Esophagus squamous epithelium (tissue), 5 donors: ENCODE measurements around the gene KANSL1L. TPM values are rescaled to one million over a fixed set of nuclear protein-coding genes. Genes with fewer than 3 reads are reported as not detected.

Experiments
- DNase-seq: peaks from one replicate; lab custom pipeline; 2025; lab: John Stamatoyannopoulos, UW
- H3K27ac ChIP-seq, 4 donors: fragments of 200-600 bp; sonication (generic); one replicate each; pipeline ENCODE4 v1.5.1; 2016 to 2019; ENCODE audit warnings: mild to moderate bottlenecking in 1 of 4
- H3K27me3 ChIP-seq, 4 donors: fragments of 200-600 bp; sonication (generic); 1 replicate in 3 of 4; 2 replicates in 1 of 4; pipeline versions ENCODE4 v1.5.1 to v1.6.0; 2017 to 2021; ENCODE audit warnings: antibody characterized with exemption in 1 of 4
- H3K36me3 ChIP-seq, 3 donors: fragments of 200-600 bp; sonication (generic); one replicate each; pipeline ENCODE4 v1.5.1; 2016 to 2019
- H3K4me1 ChIP-seq, 3 donors: fragments of 200-600 bp; sonication (generic); one replicate each; pipeline ENCODE4 v1.5.1; 2017 to 2019
- H3K4me3 ChIP-seq, 4 donors: fragments of 200-600 bp; sonication (generic); 1 replicate in 3 of 4; 2 replicates in 1 of 4; pipeline ENCODE4 v1.5.1; 2016 to 2019; ENCODE audit warnings: mild to moderate bottlenecking in 2 of 4, moderate library complexity in 1 of 4
- H3K9me3 ChIP-seq, 3 donors: fragments of 200-600 bp; sonication (generic); one replicate each; pipeline ENCODE4 v1.5.1; 2016 to 2019
- POLR2A ChIP-seq, 4 donors: fragments of 450-650 bp; IDR thresholded peaks; one replicate each; pipeline ENCODE4 v1.6.1; 2017; ENCODE audit warnings: antibody characterized with exemption in 4 of 4, mild to moderate bottlenecking in 4 of 4, moderate library complexity in 3 of 4
- WGBS, 2 donors: methylation state at CpG; one replicate each; pipeline ENCODE4 v1.1.5; 2018; 5-methylcytosine and 5-hydroxymethylcytosine counted together
- intact Hi-C: fragments of 100-400 bp; cut with DNase I; formaldehyde crosslinking; loops from one replicate; pipeline ENCODE4 v1.15.0; 2022
- total RNA-seq, 4 donors: library from RNA; depleted of rRNA; stranded (reverse); fragments of >200 nt; gene quantifications; one replicate each; pipeline ENCODE4 v1.1.0, GENCODE V29; 2016
- TF ChIP-seq, protein P1 (sequence below), 6 experiments: fragments of 450-650 bp in 4 of 6; fragments of 200-600 bp in 2 of 6; sonication (generic) in 2 of 6; IDR thresholded peaks; one replicate each; pipeline ENCODE4 v1.5.1; 2016 to 2019; ENCODE audit warnings: antibody characterized with exemption in 6 of 6, mild to moderate bottlenecking in 4 of 6, moderate library complexity in 4 of 6
- donor health status: DM: yes; HTN: yes; CAD: no.

Gene KANSL1L
- total RNA-seq, 4 donors from 2014 or later, result 9.1 to 21.7 (median 13.6) TPM

GRCh38 chr2:210007895-210008294 is 163.3 kb downstream of the KANSL1L start:
- TF ChIP-seq, protein P1, sequence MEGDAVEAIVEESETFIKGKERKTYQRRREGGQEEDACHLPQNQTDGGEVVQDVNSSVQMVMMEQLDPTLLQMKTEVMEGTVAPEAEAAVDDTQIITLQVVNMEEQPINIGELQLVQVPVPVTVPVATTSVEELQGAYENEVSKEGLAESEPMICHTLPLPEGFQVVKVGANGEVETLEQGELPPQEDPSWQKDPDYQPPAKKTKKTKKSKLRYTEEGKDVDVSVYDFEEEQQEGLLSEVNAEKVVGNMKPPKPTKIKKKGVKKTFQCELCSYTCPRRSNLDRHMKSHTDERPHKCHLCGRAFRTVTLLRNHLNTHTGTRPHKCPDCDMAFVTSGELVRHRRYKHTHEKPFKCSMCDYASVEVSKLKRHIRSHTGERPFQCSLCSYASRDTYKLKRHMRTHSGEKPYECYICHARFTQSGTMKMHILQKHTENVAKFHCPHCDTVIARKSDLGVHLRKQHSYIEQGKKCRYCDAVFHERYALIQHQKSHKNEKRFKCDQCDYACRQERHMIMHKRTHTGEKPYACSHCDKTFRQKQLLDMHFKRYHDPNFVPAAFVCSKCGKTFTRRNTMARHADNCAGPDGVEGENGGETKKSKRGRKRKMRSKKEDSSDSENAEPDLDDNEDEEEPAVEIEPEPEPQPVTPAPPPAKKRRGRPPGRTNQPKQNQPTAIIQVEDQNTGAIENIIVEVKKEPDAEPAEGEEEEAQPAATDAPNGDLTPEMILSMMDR (IDR thresholded peaks at IDR 0.05), result no peak
- no peak for TF ChIP-seq POLR2A (IDR thresholded peaks at IDR 0.05)
- Histone ChIP-seq H3K27me3 (no peaks in the 10 kb centered on the region), H3K27ac (no peak overlapping the region), H3K4me3 (no peak overlapping the region), H3K36me3 (peaks cover 0 to 48% (median 0%) of the 10 kb centered on the region in 3 donors), H3K9me3 (no peaks in the 10 kb centered on the region), H3K4me1 (peaks cover 20 to 54% (median 24%) of the 10 kb centered on the region in 3 donors)
- intact Hi-C loops, result no loop called here
- WGBS, 2 donors, result 53 to 63% methylated on average over 2 of the region's 2 CpGs
- no peak for DNase-seq

DNA sequence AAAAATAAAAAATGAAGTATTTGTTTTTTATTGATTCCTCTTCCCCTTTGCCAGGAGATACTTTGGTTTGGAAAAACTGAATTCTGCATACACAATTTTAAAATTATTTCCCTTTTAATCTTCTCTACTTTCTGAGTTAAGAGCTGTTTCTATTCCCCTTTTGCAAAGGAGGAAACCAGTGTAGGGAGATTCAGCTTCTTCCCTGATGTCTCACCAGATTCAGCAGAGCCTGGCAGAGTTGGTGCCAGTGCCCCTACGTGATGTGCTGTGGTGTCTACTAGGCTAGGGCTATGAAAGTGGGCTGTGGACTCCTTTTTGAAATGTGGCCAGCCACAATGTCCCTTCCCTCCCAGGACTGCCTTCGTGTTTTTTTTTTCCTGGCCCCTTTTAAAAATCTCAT is 166.3 kb downstream of the KANSL1L start:
- TF ChIP-seq, protein P1 (IDR thresholded peaks at IDR 0.05), result no peak
- TF ChIP-seq POLR2A (IDR thresholded peaks at IDR 0.05), result no peak
- 70 to 78% methylated on average over 2 of the region's 2 CpGs for WGBS, 2 donors
- intact Hi-C loops, result no loop called here
- Histone ChIP-seq H3K4me1 (peaks cover 25 to 60% (median 29%) of the 10 kb centered on the region in 3 donors), H3K27ac (no peak overlapping the region), H3K4me3 (no peak overlapping the region), H3K36me3 (peaks cover 0 to 21% (median 0%) of the 10 kb centered on the region in 3 donors), H3K27me3 (no peaks in the 10 kb centered on the region), H3K9me3 (no peaks in the 10 kb centered on the region)
- no peak for DNase-seq

DNA sequence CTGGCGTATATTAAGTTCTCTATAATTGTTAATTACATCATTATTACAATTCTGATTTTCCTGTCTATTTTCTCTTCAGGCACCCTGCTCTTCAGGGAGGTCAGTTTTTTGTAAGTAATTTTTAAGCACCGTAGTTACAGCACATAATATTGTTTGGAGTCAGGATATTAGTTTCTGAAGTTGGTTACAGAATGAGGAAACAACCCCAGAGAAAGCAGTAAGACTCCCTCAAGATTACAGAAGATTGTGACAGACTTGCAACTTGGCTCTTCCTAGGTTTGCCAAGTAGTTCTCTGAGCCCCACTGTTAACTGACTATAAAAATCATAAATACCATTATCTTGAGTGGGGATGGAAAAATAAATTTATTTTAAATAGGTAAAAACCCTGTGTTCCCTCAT is 167.8 kb downstream of the KANSL1L start:
- no peaks in the 10 kb centered on the region for H3K9me3 ChIP-seq
- no peaks in the 10 kb centered on the region for H3K27me3 ChIP-seq
- no peak for DNase-seq
- peaks cover 0 to 6% (median 0%) of the 10 kb centered on the region in 3 donors for H3K36me3 ChIP-seq
- peak overlapping the region in 3 of 4 donors; percentile 79 to 90 (median 89) for H3K27ac ChIP-seq
- peaks cover 25 to 55% (median 29%) of the 10 kb centered on the region in 3 donors for H3K4me1 ChIP-seq
- 21 to 23% methylated on average over 2 of the region's 2 CpGs for WGBS, 2 donors
- no peak for TF ChIP-seq POLR2A (IDR thresholded peaks at IDR 0.05)
- TF ChIP-seq, protein P1 (IDR thresholded peaks at IDR 0.05), result no peak
- H3K4me3 ChIP-seq, result peak overlapping the region; percentile 69 to 91 (median 76)
- intact Hi-C loops, result no loop called here

GRCh38 chr2:210002158-210003157 is 168.8 kb downstream of the KANSL1L start, which contains the start of gene RPE:
Gene RPE (plus strand): TSS chr2:210002638. CDS start chr2:210002662, 24 bp downstream.
- H3K4me1 ChIP-seq, result peaks cover 25 to 49% (median 29%) of the 10 kb centered on the region in 3 donors
- intact Hi-C loops, result no loop called here
- WGBS, 2 donors, result 0% methylated on average over 23 to 44 of the region's 58 CpGs

More at GRCh38 chr2:210002158-210003157, 168.8 kb downstream of the KANSL1L start, which contains the start of gene RPE:
- H3K27me3 ChIP-seq, result no peaks in the 10 kb centered on the region
- DNase-seq, result peak; percentile 78
- H3K27ac ChIP-seq, result peak within 1 kb of the TSS; percentile 73 to 90 (median 84)
- no peaks in the 10 kb centered on the region for H3K36me3 ChIP-seq
- TF ChIP-seq, protein P1 (IDR thresholded peaks at IDR 0.05), result no peak
- TF ChIP-seq POLR2A (IDR thresholded peaks at IDR 0.05), result peak in 2 of 4 donors; percentile 51 to 63
- no peaks in the 10 kb centered on the region for H3K9me3 ChIP-seq
- peak within 1 kb of the TSS; percentile 69 to 91 (median 76) for H3K4me3 ChIP-seq
